Ishikawa (cell line): ENCODE data around the gene DMD.
A peak's percentile ranks its signal among the peaks of the same experiment; 100 is the strongest.

ENCODE experiments used
- CEBPB ChIP-seq: IDR thresholded peaks from 2 replicates; pipeline ENCODE4 v1.6.1; 2012
- CREB1 ChIP-seq: IDR thresholded peaks from 2 replicates; pipeline ENCODE4 v1.6.1; 2012; ENCODE audit warnings: low read depth
- EGR1 ChIP-seq: IDR thresholded peaks from 2 replicates; pipeline ENCODE4 v1.6.1; 2012
- EP300 ChIP-seq: IDR thresholded peaks from 2 replicates; pipeline ENCODE4 v1.6.1; 2012; ENCODE audit warnings: borderline replicate concordance
- FOXM1 ChIP-seq: IDR thresholded peaks from 2 replicates; pipeline ENCODE4 v1.6.1; 2012; ENCODE audit warnings: low read depth, borderline replicate concordance
- NFIC ChIP-seq: IDR thresholded peaks from 2 replicates; pipeline ENCODE4 v1.6.1; 2012
- RAD21 ChIP-seq: IDR thresholded peaks from 2 replicates; pipeline ENCODE4 v1.6.1; 2012; ENCODE audit warnings: low read depth
- TAF1 ChIP-seq: IDR thresholded peaks from 2 replicates; pipeline ENCODE4 v1.6.1; 2012; ENCODE audit warnings: low read depth, mild to moderate bottlenecking
- TCF12 ChIP-seq: IDR thresholded peaks from 2 replicates; pipeline ENCODE4 v1.6.1; 2012; ENCODE audit warnings: low read depth
- TEAD4 ChIP-seq: IDR thresholded peaks from 2 replicates; pipeline ENCODE4 v1.6.1; 2012
- YY1 ChIP-seq: IDR thresholded peaks from 2 replicates; pipeline ENCODE4 v1.6.1; 2012; ENCODE audit warnings: low read depth
- ZBTB7A ChIP-seq: IDR thresholded peaks from 2 replicates; pipeline ENCODE4 v1.6.1; 2012; ENCODE audit warnings: low read depth
- TF ChIP-seq, protein P1 (sequence below): IDR thresholded peaks from 2 replicates; pipeline ENCODE4 v1.6.1; 2012
- TF ChIP-seq, protein P2 (sequence below): IDR thresholded peaks from 2 replicates; pipeline ENCODE4 v1.6.1; 2012
- TF ChIP-seq, protein P3 (sequence below): IDR thresholded peaks from 2 replicates; pipeline ENCODE4 v1.6.1; 2012; ENCODE audit warnings: low read depth, mild to moderate bottlenecking

Gene DMD

DNA sequence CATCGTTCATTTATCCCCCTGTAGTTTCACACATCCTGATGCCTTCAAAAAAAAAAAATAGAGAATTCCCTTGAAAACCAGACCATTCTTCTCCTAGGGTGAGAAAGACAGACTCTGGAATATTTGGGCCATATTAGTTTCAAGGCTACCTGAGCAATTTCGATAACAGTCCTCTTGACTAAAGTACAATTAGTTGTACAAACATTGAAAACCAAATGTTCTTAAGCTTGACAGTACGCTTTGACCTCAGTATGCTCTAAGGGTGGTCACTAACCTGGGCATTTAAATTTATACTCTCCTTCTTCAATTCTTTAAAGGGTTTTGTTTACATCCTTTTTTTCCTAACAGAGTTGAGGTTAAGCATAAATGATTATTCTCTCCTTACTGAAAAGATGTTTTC lies 1774.9 kb downstream of the DMD start:
- no peak for TF ChIP-seq YY1
- no peak for TF ChIP-seq ZBTB7A
- TF ChIP-seq EP300: no peak
- TF ChIP-seq, protein P1, sequence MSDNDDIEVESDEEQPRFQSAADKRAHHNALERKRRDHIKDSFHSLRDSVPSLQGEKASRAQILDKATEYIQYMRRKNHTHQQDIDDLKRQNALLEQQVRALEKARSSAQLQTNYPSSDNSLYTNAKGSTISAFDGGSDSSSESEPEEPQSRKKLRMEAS: no peak
- TF ChIP-seq EGR1: no peak
- TF ChIP-seq TCF12: no peak

DNA sequence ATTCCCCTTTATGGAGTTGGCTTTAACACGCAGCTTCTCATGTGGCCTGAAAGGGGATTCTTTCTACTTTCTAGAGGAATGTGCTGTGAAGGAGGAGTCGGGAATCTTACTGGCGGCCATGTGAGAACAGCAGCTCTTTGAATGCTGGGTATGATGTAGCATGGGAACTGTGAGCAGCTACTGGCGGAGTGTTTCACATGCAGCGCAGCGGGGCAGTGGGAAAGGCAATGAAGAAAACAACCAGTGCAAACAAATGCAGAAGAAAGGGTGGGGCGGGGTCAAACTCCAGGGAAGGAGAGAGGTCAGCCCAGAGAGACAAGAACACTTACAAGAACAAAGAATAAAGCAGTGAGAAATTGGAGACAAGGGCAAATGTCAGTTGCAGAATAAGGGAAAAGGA lies 1775.8 kb downstream of the DMD start:
- no peak for TF ChIP-seq ZBTB7A
- no peak for TF ChIP-seq RAD21
- no peak for TF ChIP-seq EGR1
- TF ChIP-seq, protein P2, sequence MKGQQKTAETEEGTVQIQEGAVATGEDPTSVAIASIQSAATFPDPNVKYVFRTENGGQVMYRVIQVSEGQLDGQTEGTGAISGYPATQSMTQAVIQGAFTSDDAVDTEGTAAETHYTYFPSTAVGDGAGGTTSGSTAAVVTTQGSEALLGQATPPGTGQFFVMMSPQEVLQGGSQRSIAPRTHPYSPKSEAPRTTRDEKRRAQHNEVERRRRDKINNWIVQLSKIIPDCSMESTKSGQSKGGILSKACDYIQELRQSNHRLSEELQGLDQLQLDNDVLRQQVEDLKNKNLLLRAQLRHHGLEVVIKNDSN: no peak
- TF ChIP-seq NFIC: no peak
- TF ChIP-seq TCF12: no peak
- no peak for TF ChIP-seq CEBPB
- no peak for TF ChIP-seq CREB1
- no peak for TF ChIP-seq YY1
- no peak for TF ChIP-seq TAF1
- TF ChIP-seq, protein P1: no peak
- no peak for TF ChIP-seq FOXM1
- TF ChIP-seq, protein P3, sequence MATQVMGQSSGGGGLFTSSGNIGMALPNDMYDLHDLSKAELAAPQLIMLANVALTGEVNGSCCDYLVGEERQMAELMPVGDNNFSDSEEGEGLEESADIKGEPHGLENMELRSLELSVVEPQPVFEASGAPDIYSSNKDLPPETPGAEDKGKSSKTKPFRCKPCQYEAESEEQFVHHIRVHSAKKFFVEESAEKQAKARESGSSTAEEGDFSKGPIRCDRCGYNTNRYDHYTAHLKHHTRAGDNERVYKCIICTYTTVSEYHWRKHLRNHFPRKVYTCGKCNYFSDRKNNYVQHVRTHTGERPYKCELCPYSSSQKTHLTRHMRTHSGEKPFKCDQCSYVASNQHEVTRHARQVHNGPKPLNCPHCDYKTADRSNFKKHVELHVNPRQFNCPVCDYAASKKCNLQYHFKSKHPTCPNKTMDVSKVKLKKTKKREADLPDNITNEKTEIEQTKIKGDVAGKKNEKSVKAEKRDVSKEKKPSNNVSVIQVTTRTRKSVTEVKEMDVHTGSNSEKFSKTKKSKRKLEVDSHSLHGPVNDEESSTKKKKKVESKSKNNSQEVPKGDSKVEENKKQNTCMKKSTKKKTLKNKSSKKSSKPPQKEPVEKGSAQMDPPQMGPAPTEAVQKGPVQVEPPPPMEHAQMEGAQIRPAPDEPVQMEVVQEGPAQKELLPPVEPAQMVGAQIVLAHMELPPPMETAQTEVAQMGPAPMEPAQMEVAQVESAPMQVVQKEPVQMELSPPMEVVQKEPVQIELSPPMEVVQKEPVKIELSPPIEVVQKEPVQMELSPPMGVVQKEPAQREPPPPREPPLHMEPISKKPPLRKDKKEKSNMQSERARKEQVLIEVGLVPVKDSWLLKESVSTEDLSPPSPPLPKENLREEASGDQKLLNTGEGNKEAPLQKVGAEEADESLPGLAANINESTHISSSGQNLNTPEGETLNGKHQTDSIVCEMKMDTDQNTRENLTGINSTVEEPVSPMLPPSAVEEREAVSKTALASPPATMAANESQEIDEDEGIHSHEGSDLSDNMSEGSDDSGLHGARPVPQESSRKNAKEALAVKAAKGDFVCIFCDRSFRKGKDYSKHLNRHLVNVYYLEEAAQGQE: no peak
- no peak for TF ChIP-seq TEAD4
- TF ChIP-seq EP300: no peak

DNA sequence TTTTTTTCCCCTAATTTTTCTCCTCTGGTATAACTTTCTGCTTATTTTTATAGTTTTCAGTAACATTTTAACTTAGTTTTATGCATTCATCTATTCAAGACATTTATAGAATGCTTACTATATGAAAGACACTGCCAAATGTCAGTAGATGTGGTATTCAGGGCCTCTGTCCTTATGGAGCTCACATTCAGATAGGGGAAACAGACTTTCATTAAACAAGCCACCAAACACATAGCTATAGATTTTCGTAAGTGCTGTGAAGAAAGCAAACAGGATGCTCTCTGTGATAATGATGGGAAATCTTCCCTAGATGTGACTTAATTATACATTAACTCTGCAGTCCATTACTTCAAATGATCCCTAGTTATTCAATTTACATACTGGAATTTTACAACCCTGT lies 1777.5 kb downstream of the DMD start:
- TF ChIP-seq, protein P1: no peak
- TF ChIP-seq TAF1 (no peak), YY1 (no peak), RAD21 (no peak), FOXM1 (no peak)
- TF ChIP-seq, protein P3: no peak

DNA sequence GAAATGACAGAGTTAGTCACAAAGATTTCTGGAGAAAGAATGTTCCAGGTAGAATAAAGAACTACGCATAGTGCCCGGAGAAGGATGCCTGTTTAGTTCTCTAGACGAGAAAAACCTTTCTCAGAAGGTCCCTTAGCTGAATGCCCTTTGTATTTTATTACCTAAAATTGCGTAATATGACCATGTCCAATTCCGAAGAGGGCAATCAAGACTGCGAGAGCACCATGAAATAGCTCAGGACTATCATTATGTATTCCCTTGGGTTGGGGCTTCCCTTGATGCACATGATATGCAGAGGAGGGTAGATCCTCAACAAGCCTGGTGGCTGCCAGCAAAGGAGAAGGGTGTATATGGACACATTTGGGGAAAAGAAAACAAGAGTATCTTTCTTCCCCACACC lies 1781.4 kb downstream of the DMD start:
- TF ChIP-seq, protein P3: no peak
- TF ChIP-seq, protein P1: no peak
- no peak for TF ChIP-seq FOXM1
- TF ChIP-seq TAF1: no peak
- TF ChIP-seq TCF12: no peak
- no peak for TF ChIP-seq CREB1
- TF ChIP-seq EP300: no peak
- TF ChIP-seq ZBTB7A: no peak
- TF ChIP-seq TEAD4: no peak
- TF ChIP-seq CEBPB: no peak
- TF ChIP-seq EGR1: no peak
- TF ChIP-seq NFIC: no peak

DNA sequence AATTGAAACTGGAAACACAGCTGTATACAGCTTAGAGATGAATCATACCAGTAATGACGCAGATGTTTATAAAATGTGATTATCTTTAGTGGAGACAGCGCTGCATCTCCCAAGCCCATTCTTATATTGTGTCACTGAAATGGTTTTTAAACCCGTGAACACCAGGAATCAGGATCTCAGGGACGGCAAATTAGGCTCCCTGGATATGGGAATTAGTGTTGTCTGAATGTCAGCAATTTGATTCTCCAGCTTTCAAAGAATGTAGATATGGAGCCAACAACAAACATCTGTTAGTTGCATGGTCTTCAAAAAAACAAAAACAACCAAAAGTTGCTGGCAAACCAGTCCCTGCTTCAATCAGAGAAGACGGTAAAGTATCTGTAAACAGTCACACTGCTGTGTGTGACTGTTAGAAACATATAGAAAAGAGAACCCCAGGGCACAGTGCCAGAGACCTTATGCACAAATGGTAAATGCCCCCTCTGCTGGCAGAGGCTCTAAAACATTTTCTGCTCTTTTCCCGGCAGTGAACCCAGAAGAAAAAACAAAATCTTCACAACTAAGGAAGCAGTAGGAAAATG lies 1787.7 kb downstream of the DMD start:
- peak; percentile 62 for TF ChIP-seq NFIC
- TF ChIP-seq EGR1: no peak
- peak; percentile 48 for TF ChIP-seq RAD21
